DMS 273 (cell line): ENCODE data around the gene GSK3B.

ENCODE experiments used
- DNase-seq: peaks from one replicate; lab custom pipeline; 2025; ENCODE audit not compliant: unreplicated experiment; lab: John Stamatoyannopoulos, UW

The GSK3B gene

GRCh38 chr3:119790369-119790768, 303.9 kb downstream of the GSK3B start:
- DNase-seq: no peak

- DNase-seq: no peak
Observed at GRCh38 chr3:119786409-119786808, 307.8 kb downstream of the GSK3B start.

GRCh38 chr3:119783883-119784282, 310.4 kb downstream of the GSK3B start:
- no peak for DNase-seq

- no peak for DNase-seq
Observed at GRCh38 chr3:119783255-119783654, 311.0 kb downstream of the GSK3B start.

GRCh38 chr3:119782460-119782859, 311.8 kb downstream of the GSK3B start:
- no peak for DNase-seq

- DNase-seq: no peak
Observed at GRCh38 chr3:119781330-119782198, 312.7 kb downstream of the GSK3B start, which contains the start of gene NR1I2. NR1I2 (plus strand) TSS chr3:119782101.

GRCh38 chr3:119779731-119780383, 314.4 kb downstream of the GSK3B start:
- no peak for DNase-seq

GRCh38 chr3:119778811-119779210, 315.4 kb downstream of the GSK3B start:
- peak; percentile 50 for DNase-seq

GRCh38 chr3:119778176-119778575, 316.1 kb downstream of the GSK3B start:
- no peak for DNase-seq

- DNase-seq: no peak
Observed at GRCh38 chr3:119776304-119776703, 317.9 kb downstream of the GSK3B start.

GRCh38 chr3:119774444-119774843, 319.8 kb downstream of the GSK3B start:
- DNase-seq: no peak
